GM10266 (cell line): ENCODE results near the gene IQCK.

Experiments used
- DNase-seq: peaks from one replicate; pipeline ENCODE4 v3.0.0; 2012; ENCODE audit errors: extremely low spot score
- CTCF ChIP-seq: IDR thresholded peaks from 2 replicates; pipeline ENCODE4 v1.5.1; 2012; ENCODE audit warnings: mild to moderate bottlenecking, low read depth; ENCODE audit not compliant: control insufficient read depth, insufficient read depth; ENCODE audit errors: missing control alignments

IQCK gene

GRCh38 chr16:19681637-19682036, 36.4 kb upstream of the IQCK start:
- TF ChIP-seq CTCF = no peak
- no peak for DNase-seq

DNA sequence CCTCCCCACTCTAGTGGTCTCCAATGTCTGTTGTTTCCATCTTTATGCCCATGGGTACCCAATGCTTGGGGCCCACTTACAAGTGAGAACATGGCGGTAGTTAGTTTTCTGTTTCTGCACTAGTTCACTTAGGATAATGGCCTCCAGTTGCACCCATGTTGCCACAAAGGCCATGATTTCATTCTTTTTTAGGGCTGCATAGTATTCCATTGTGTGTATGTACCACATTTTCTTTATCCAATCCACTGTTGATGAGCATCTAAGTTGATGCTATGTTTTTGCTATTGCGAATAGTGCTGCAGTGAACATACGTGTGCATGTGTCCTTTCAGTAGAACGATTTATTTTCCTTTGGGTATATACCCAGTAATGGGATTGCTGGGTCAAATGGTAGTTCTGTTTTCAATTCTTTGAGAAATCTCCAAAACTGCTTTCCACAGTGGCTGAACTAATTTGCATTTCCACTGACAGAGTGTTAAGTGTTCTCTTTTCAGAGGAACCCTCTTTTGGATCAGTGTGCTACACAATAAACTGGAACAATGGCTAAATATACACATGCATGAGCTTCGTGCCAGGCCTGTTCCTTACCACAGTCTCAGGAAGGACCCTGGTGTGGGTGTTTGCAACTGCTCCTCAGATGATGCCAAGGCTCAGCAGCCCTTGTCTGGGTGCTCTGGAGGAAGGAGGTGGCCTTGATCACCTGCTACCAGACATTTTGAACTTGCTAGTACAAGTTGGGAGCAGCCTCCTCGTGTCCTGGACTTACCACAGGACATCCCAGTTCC, 34.4 kb upstream of the IQCK start:
- no peak for TF ChIP-seq CTCF
- no peak for DNase-seq

DNA sequence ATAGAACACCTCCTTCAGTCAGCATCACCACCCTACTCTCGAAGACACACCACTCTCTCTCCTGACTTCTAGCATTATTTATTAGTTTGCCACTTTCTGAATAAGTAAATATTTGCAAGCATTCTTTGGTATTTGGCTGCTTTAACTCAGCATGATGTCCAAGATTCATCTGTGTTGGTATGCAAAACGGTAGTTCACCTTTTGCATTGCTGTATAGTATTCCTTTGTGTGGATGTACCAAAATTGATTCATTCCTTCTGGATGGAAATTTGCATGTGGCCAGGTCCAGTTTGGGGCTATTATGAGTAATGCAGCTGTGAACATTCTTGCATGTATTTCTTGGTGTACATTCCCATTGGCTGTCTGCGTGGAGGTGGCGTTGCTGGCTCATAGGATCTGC, 32.9 kb upstream of the IQCK start:
- no peak for DNase-seq
- TF ChIP-seq CTCF = no peak

DNA sequence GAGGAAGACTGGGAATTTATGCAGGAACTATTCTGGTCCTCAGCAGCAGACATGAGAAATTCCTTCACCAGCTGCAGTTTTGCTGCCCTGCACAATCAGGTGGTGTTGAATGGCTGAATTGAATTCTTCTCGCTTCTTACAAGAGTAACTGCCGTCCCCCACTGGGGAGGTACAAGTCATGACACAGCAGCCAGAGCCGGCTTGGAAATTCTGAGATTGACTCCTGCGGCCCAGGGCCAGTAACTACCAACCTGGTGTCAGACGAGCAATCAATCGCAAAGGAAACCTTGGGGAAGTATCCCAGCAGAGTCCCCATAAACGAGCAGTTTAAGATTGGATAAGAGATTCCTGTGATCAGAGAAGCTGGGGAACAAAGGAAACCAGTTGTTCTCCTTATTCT, 30.8 kb upstream of the IQCK start:
- DNase-seq = no peak
- TF ChIP-seq CTCF = no peak

DNA sequence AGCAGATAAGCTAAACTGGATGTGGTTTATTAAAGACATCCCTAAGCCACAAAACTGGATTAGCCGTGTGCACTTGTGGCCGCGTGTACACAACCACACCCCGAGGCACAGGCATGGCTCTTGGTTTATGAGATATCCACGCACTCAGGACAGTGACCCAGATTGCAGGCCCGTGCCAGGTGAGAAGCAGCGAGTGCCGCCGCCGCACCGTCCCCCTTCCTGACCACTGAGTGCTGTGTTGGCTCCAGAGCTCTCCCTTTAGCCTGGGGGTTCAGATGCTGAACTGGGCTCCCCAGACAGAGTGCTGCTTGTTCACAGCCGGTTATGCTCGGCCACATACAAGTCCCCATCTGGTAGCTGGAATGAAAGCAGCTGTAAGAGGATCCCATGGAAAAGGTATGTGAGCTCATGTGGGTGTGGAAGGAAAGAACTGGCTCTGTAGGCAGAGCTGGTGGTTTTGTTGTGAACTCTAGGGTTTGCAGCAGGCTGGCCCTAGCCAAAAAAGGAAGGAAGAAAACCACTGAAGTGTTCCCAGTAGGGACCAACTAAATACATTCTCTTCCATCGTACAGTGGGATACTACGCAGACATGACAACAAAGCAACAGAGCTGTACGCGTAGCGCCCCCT, 29.6 kb upstream of the IQCK start:
- no peak for DNase-seq
- TF ChIP-seq CTCF = no peak

- no peak for DNase-seq
- TF ChIP-seq CTCF = no peak
Measured at GRCh38 chr16:19689342-19689741, 28.7 kb upstream of the IQCK start.

GRCh38 chr16:19690196-19690595, 27.9 kb upstream of the IQCK start:
- no peak for TF ChIP-seq CTCF
- no peak for DNase-seq
